ENCODE data around the gene PPM1A.
A peak's percentile ranks its signal among the peaks of the same experiment; 100 is the strongest.

The PPM1A gene

DNA sequence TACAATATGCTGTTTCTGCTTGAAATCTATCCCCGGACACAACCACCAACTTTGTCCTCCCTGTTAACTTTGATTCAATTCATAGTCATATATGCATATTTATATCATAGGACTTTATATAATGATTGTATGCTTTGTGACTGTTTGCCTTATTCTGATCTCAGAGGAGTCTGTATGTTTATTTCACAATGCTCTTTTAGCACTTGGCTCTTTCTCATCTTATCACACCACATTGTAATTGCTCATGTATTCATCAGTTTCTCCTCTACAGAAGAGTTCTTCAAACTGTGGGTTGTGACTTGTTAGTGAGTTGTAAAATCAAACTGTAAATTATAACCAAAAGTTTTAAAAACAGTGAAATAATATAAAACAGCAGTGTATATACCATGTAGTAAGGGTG lies 21.7 kb upstream of the PPM1A start:
- DNase-seq: no peak

DNA sequence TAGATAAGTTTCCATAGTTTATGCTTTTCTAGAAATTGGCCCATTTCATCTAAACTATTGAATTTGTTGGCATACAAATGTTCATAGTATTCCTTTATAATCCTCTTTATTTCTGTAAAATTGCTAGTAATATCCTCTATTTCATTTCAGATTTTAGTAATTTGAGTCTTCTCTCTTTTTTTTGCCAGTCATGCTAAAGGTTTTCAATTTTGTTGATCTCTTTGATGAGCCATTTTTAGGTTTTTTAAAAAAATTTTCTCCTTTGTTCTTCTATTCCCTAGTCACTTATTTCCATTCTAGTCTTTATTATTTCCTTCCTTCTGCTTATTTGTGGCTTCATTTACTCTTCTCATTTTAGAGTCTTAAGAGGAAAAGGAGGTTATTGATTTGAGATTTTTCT lies 19.4 kb upstream of the PPM1A start:
- DNase-seq: no peak

- DNase-seq: no peak
These were observed 16.8 kb upstream of the PPM1A start for GRCh38 chr14:60232185-60232584.

GRCh38 chr14:60233251-60233650 lies 15.8 kb upstream of the PPM1A start:
- DNase-seq: no peak

GRCh38 chr14:60233891-60234290 lies 15.1 kb upstream of the PPM1A start:
- no peak for DNase-seq

GRCh38 chr14:60235440-60235839 lies 13.6 kb upstream of the PPM1A start:
- DNase-seq: no peak

GRCh38 chr14:60238955-60239354 lies 10.1 kb upstream of the PPM1A start:
- no peak for DNase-seq

DNA sequence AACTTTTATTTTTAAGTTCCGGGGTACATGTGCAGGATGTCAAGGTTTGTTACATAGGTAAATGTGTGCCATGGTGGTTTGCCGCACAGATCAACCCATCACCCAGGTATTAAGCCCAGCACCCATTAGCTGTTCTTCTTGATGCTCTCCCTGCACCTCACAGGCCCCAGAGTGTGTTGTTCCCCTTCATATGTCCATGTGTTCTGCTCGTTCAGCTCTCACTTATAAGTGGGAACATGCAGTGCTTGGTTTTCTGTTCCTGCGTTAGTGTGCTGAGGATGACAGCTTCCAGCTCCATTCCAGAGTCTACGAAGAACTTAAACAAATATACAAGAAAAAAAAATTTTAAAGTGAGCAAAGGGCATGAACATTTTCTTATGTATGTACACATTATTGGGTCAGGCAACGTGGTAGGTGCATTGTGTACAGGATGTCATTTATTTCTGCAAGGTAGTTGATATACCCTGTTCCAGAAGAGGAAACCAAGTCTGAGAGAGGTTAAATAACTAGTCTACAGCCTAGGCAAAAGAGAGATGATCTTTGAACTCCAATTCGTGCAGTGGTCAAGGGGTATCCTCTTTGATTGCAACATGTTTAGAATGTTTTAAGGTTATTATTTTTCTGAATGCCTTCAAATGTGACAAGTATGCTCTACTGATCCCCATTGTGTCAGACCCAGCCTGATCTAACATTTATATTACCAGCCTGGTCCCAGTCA lies 8.7 kb upstream of the PPM1A start:
- no peak for DNase-seq

GRCh38 chr14:60241091-60241490 lies 7.9 kb upstream of the PPM1A start:
- DNase-seq: no peak

DNA sequence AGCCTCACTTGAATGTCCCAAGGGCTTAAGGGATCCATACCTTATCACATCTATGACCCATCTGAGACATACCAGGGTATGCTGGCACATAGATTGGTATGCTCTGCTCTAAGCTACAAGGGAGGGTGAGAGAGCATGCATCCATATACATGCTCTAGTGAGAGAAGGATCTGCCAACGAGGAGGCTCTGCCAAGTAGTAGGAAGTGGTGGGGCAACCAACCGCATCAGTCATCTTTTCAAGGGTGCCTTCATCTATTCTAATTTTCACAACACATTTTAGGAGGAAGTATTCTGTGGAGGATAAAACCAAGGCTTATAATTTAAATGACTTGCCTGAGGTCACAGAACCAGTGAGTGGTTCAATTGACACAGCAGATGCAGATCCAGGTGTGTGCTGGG lies 6.6 kb upstream of the PPM1A start:
- DNase-seq: no peak

GRCh38 chr14:60245380-60246177 lies 3.4 kb upstream of the PPM1A start:
- no peak for DNase-seq

DNA sequence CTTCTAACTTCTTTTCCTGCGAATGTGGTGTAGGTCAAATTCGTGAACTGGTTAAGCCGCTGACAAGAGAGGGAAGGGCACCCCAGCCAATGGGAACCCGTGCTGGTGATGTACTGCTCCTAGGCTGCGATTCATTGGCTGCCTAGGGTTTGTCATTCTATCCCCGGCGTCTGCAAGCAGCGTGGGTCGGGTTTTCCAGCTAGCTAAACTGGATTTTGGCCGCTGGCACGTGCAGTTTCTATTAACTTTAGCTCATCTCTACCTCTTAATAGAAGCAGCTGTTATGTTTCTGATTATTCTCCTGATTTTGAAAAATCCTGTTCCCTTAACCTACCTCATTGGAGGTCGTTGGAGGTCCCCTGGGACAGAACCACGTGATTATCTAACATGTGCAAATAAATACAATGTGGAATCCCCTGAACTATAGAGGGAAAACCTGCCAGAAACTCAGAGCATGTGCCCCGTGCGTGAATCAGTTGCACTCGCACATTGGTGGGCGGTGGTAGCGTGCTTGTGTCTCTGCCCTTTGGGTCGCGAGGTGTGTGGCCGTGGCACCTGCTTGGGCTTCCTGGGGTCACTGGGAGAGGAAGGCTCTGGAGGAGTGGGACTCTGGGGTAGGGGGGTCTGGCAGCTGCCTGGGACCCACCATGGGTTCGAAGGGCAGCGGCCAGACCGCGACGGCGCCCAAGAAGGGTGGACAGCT lies 876 bp upstream of the PPM1A start:
- peak; percentile 77 for DNase-seq

- DNase-seq: no peak
These were observed 568 bp downstream of the PPM1A start for GRCh38 chr14:60249321-60250256.

DNA sequence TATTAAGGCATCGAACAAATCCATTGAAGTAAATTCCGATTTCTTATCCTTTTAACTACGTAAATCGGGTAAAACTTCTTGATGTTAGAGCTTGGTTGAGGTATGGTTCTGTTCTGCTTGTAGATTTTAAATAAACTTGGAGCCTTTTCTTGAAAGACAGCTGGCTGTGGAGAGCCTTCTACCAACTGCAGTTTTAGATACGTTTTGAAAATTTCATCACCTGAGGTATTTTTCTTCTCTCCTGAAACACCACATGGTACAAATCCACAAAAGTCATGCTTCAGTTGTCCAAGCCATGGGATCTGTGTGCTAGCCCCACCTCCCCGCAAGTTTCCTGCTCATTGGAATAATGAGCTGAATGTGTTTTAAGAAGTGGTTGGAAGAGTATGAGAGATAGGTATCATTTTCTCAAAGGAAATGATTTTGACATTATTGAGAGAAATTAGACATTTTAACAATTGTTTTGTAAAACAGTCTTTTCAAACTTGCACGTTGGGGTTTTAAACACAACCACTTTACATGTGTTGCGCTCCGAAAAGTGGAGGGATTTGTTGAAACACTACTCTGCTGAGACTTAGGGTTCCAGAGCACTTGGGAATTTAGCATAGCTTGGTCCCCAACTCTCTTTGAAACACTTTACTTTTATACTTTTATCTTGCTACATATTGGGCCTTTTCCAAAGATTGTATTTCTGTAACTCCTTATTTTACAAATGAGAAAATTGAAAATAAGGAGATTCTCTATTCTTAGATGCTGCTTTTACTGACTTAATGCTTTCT lies 1.4 kb downstream of the PPM1A start:
- DNase-seq: no peak

- DNase-seq: no peak
These were observed 2.9 kb downstream of the PPM1A start for GRCh38 chr14:60251877-60252276.

DNA sequence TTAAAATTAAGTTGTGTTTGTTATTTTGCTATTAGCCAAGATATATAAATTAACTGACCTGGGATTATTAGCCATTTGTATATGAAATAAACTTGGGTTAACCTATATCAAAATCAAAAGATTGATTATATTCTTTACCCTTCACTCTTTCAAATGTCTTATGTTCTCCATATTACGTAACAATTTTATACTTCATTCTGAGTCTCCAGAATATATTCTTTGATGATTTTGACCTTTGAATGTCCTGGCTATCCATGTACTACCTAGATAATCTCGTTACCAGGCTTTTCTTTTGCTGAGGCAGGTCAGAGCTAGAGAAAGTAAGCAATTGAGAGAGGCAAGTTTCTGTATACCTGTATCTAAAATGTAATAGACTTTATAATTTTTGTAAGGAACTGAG lies 3.6 kb downstream of the PPM1A start:
- DNase-seq: no peak

DNA sequence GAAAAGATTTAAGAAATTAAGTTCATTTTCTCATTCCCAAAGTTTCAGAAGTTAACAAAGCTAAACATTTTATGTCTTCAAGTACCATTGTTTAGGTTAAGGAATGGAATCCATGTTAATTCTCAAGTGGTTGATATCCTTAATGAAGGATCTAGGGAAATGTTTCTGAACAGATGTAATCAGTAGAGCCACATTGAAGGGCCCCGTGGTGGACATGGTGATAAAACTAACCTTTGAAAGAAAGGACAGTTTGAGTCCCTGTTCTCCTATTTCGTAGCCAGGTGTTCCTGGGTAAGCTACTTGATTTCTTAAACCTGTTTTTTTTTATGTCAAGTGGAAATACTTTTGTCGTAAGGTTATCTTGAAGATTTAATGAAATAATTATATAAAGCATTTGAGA lies 4.6 kb downstream of the PPM1A start:
- DNase-seq: no peak

DNA sequence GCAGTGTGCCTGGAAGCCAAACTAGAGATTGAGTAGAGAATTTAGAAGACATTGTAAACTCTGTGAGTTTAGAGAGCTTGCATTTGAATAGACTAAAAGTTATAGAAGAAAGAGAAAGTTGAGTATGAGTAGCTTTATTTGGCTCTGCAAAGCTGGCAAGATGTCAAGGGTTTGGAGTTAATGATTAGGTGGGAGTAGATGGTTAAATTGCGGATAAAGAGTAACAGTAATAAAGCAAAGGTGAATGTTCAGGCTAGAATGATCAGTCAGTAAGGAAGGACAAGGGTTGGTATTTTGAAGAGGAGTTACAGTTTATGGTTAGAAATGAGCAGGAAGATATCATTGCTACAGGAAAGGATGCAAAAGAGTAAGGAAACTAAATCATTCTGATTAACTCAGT lies 5.2 kb downstream of the PPM1A start:
- no peak for DNase-seq

- DNase-seq: no peak
These were observed 8.8 kb downstream of the PPM1A start for GRCh38 chr14:60257865-60258264.

- DNase-seq: no peak
These were observed 16.1 kb downstream of the PPM1A start for GRCh38 chr14:60265163-60265562.

- DNase-seq: no peak
These were observed 17.3 kb downstream of the PPM1A start for GRCh38 chr14:60266021-60266937.
